GM10248 (cell line): ENCODE results near the gene ZNF532.

Experiments
- CTCF ChIA-PET: fragments of 300-600 bp; sonication (Branson Sonifier 250); formaldehyde crosslinking; extraction: SDS; loops from one replicate; lab custom pipeline; 2021; ENCODE audit warnings: antibody characterized with exemption; lab: Yijun Ruan, JAX
- POLR2A ChIA-PET: fragments of 350-650 bp; sonication (Branson Sonifier 250); formaldehyde crosslinking; extraction: SDS; loops from one replicate; lab custom pipeline; 2020; ENCODE audit warnings: antibody characterized with exemption; lab: Yijun Ruan, JAX
- DNase-seq: peaks from one replicate; pipeline ENCODE4 v3.0.0; 2012; ENCODE audit errors: extremely low spot score
- TF ChIP-seq, protein P1 (sequence below): IDR thresholded peaks from 2 replicates; pipeline ENCODE4 v1.5.1; 2012; ENCODE audit warnings: mild to moderate bottlenecking, low read depth; ENCODE audit errors: extremely low read depth, missing control alignments, control extremely low read depth

Gene ZNF532

DNA sequence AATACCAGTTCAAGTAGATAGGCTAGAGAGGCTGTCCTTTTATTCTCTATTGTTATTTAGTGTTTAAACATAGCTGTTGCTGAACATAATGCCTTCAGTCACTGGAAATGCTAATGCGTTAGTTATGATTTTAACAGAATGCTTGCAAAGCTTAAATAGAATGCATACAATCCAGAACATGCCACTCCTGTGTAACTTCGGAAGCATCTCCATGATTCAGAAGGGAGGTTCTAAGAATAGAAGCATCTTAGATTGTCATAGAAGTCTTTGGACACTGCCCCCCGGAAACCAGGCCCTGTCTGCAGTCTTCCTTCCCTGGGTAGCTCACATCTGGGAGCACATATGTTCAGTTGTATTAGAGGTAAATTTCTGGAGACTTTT lies 73.2 kb downstream of the ZNF532 start:
- CTCF ChIA-PET: no interaction called here

DNA sequence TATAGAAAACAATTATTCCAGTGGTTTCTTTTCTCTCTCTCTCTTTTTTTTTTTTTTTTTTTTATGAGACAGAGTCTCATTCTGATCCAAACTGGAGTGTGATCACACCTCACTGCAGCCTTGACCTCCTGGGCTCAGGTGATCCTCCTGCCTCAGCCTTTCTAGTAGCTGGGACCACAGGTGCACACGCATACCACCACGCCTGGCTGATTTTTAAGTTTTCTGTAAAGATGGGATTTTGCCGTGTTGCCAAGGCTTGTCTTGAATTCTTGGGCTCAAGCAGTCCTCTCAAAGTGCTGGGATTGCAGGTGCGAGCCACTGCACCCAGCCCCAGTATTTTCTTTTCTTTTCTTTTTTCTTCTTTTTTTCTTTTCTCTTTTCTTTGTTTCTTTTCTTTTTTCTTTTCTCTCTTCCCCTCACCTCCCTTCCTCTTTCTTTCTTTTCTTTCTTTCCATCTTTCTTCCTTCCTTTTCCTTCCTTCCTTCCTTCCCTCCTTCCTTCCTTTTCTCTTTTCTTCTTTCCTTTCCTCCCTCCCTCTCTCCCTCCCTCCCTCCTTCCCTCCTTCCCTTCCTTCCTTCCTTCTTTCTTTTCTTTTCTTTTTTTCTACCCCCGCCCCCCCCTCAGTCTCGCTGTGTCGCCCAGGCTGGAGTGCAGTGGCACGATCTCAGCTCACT lies 76.9 kb downstream of the ZNF532 start:
- POLR2A ChIA-PET: no interaction called here
- no peak for DNase-seq

More for the DNA sequence above, 73.2 kb downstream of the ZNF532 start:
- DNase-seq: no peak
- TF ChIP-seq, protein P1, sequence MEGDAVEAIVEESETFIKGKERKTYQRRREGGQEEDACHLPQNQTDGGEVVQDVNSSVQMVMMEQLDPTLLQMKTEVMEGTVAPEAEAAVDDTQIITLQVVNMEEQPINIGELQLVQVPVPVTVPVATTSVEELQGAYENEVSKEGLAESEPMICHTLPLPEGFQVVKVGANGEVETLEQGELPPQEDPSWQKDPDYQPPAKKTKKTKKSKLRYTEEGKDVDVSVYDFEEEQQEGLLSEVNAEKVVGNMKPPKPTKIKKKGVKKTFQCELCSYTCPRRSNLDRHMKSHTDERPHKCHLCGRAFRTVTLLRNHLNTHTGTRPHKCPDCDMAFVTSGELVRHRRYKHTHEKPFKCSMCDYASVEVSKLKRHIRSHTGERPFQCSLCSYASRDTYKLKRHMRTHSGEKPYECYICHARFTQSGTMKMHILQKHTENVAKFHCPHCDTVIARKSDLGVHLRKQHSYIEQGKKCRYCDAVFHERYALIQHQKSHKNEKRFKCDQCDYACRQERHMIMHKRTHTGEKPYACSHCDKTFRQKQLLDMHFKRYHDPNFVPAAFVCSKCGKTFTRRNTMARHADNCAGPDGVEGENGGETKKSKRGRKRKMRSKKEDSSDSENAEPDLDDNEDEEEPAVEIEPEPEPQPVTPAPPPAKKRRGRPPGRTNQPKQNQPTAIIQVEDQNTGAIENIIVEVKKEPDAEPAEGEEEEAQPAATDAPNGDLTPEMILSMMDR: no peak
- POLR2A ChIA-PET: no interaction called here

GRCh38 chr18:58943896-58944295 lies 79.2 kb downstream of the ZNF532 start:
- POLR2A ChIA-PET: no interaction called here
- TF ChIP-seq, protein P1: no peak
- DNase-seq: no peak
- CTCF ChIA-PET: interaction anchor here (0.9 to 1.2 kb wide), 2 partner anchors 9 to 175 kb away, joined by 4 read pairs; no protein-coding TSS in a partner anchor

More for the DNA sequence above, 76.9 kb downstream of the ZNF532 start:
- TF ChIP-seq, protein P1: no peak
- CTCF ChIA-PET: no interaction called here

- CTCF ChIA-PET: interaction anchor here (1.2 to 2.3 kb wide), 3 partner anchors 14 to 109 kb away, joined by 3 to 5 read pairs (median 5); no protein-coding TSS in a partner anchor
- POLR2A ChIA-PET: no interaction called here
- TF ChIP-seq, protein P1: no peak
These were observed 82.6 kb downstream of the ZNF532 start for GRCh38 chr18:58947136-58947732.

DNA sequence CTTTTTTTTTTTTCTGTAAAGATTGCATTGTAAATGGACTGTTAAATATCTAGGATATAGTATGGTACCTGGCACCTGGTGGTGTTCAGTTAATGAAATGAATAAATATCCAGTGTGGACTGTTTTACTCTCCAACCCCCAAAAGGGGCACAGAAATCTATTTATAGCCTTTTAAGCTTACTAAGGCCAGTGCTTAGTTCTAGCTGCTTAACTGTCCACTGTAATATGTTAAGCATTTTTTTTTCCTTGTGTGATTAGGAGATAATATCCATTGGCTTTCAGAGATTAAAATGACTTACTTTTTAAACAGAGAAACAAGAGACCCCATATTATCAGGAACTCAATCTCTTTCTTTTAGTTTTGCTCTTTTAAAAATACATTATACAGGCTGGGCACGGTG lies 84.4 kb downstream of the ZNF532 start:
- no peak for DNase-seq
- ChIA-PET CTCF (interaction anchor here (2.0 kb wide), 1 partner anchor 12 kb away, joined by 5 read pairs; no protein-coding TSS in a partner anchor), POLR2A (no interaction called here)
- TF ChIP-seq, protein P1: no peak

More at GRCh38 chr18:58947136-58947732, 82.6 kb downstream of the ZNF532 start:
- no peak for DNase-seq

- DNase-seq: no peak
- CTCF ChIA-PET: interaction anchor here (1.6 to 1.9 kb wide), 2 partner anchors 8 kb away, joined by 4 to 8 read pairs; no protein-coding TSS in a partner anchor
- POLR2A ChIA-PET: no interaction called here
- TF ChIP-seq, protein P1: no peak
These were observed 87.5 kb downstream of the ZNF532 start for GRCh38 chr18:58951986-58952702.
